GM12864 (cell line): Measurements from ENCODE around the gene POGZ.

Experiments used
- DNase-seq: peaks from one replicate; pipeline ENCODE4 v3.0.0-alpha.2; 2011; ENCODE audit warnings: low read depth
- H3K4me3 ChIP-seq: 2 replicates; pipeline ENCODE4 v1.5.1; 2011; ENCODE audit warnings: mild to moderate bottlenecking, low read depth, low read length, control low read depth
- CTCF ChIP-seq: IDR thresholded peaks from 2 replicates; pipeline ENCODE4 v1.5.1; 2011; ENCODE audit warnings: low read depth, mild to moderate bottlenecking, moderate library complexity, low read length, control low read depth, inconsistent platforms; ENCODE audit errors: missing control alignments

Gene POGZ

GRCh38 chr1:151491641-151492040, 32.3 kb upstream of the POGZ start:
- no peak overlapping the region for H3K4me3 ChIP-seq
- no peak for DNase-seq

GRCh38 chr1:151486557-151486956, 27.3 kb upstream of the POGZ start:
- DNase-seq, result no peak
- TF ChIP-seq CTCF, result no peak
- H3K4me3 ChIP-seq, result no peak overlapping the region

More at GRCh38 chr1:151491641-151492040, 32.3 kb upstream of the POGZ start:
- TF ChIP-seq CTCF, result no peak

- no peak for TF ChIP-seq CTCF
- no peak overlapping the region for H3K4me3 ChIP-seq
- DNase-seq, result no peak
Observed at GRCh38 chr1:151485685-151486255, 26.5 kb upstream of the POGZ start.

- no peak for TF ChIP-seq CTCF
- no peak overlapping the region for H3K4me3 ChIP-seq
- DNase-seq, result no peak
Observed at GRCh38 chr1:151482017-151482416, 22.7 kb upstream of the POGZ start.

- DNase-seq, result no peak
- TF ChIP-seq CTCF, result no peak
- no peak overlapping the region for H3K4me3 ChIP-seq
Observed at GRCh38 chr1:151479462-151479861, 20.2 kb upstream of the POGZ start.

GRCh38 chr1:151478923-151479322, 19.6 kb upstream of the POGZ start:
- no peak for TF ChIP-seq CTCF
- DNase-seq, result no peak
- no peak overlapping the region for H3K4me3 ChIP-seq

- no peak for DNase-seq
- no peak for TF ChIP-seq CTCF
- no peak overlapping the region for H3K4me3 ChIP-seq
Observed at GRCh38 chr1:151478140-151478812, 19.0 kb upstream of the POGZ start.
